ENCODE measurements around the gene LRRC7. TPM values are rescaled to one million over a fixed set of nuclear protein-coding genes. Genes with fewer than 3 reads are reported as not detected.

The LRRC7 gene
- total and polyA plus RNA-seq, 12 donors, result under 0.01 to 3.4 (median 0.32) TPM; not detected in 3

DNA sequence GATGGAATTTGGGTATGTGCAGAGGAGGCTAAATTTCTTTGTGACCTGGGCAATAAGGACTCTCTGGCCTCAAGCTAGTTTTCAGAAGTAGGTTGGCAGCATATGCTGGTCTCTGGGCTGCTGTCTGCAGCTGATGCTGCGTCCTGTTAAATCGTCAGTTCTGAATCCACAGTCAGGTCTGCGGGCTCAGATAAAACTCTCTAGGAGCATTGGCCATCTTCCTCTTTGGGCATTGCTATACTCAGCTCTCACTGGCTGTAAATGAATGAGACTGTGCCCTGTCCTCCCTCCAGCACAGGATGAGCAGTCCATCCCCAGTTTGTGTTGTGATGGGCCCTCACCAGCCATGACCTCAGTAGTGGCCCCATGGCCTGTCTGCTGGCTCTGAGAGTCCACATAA lies 365.0 kb downstream of the LRRC7 start:
- Histone ChIP-seq H3K4me1 (replicated peaks in 1 of 2) (no peaks in the 10 kb centered on the region), H3K9me3 (replicated peaks in 1 of 3) (no peaks in the 10 kb centered on the region), H3K36me3 (replicated peaks in 1 of 2) (no peaks in the 10 kb centered on the region), H3K27me3 (no peaks in the 10 kb centered on the region), H3K27ac (no peak overlapping the region), H3K4me3 (no peak overlapping the region)
- DNase-seq, result no peak
- TF ChIP-seq POLR2A (IDR thresholded peaks at IDR 0.05) (no peak), CTCF (IDR thresholded peaks at IDR 0.05) (no peak)
- intact Hi-C loops (cut with DNase I), result no loop called here
- 70 to 86% (median 83%) methylated on average over 2 to 3 of the region's 3 CpGs for WGBS, 4 donors

- no peak for DNase-seq
- Histone ChIP-seq H3K4me3 (no peak overlapping the region), H3K27me3 (no peaks in the 10 kb centered on the region), H3K9me3 (replicated peaks in 1 of 3) (peaks cover 0 to 8% (median 0%) of the 10 kb centered on the region in 3 donors), H3K4me1 (replicated peaks in 1 of 2) (no peaks in the 10 kb centered on the region), H3K36me3 (replicated peaks in 1 of 2) (no peaks in the 10 kb centered on the region), H3K27ac (no peak overlapping the region)
- intact Hi-C loops (cut with DNase I), result no loop called here
- TF ChIP-seq CTCF (IDR thresholded peaks at IDR 0.05) (no peak), POLR2A (IDR thresholded peaks at IDR 0.05) (no peak)
- WGBS, 4 donors, result 50 to 61% (median 52%) methylated on average over 6 of the region's 6 CpGs
These were observed 372.5 kb downstream of the LRRC7 start for GRCh38 chr1:69940231-69940630.

DNA sequence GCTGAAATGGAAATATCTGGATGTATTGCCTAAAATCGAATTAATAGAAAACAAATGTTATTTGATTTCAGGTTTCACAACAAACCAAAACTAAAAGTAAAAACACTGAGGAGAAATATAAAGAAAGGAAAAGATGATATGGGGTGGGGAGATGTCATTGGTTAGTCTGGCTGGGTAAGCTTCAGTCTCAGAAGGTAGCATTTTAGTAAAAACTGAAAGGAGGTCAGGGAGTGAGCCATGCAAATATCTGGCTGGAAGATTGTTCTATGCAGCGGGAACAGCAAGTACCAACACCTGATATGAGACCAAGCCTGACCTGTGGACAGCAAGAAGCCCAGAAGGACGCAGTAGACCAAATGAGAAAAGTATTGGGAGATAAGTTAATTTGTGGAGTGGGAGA lies 373.1 kb downstream of the LRRC7 start:
- intact Hi-C loops (cut with DNase I), result no loop called here
- H3K4me3 ChIP-seq, result no peak overlapping the region
- TF ChIP-seq POLR2A (IDR thresholded peaks at IDR 0.05) (no peak), CTCF (IDR thresholded peaks at IDR 0.05) (no peak)
- H3K9me3 ChIP-seq (replicated peaks in 1 of 3), result peaks cover 0 to 8% (median 0%) of the 10 kb centered on the region in 3 donors
- no peaks in the 10 kb centered on the region for H3K4me1 ChIP-seq (replicated peaks in 1 of 2)
- no peaks in the 10 kb centered on the region for H3K27me3 ChIP-seq
- DNase-seq, result no peak
- 63 to 78% (median 70%) methylated on average over 3 of the region's 3 CpGs for WGBS, 4 donors
- no peaks in the 10 kb centered on the region for H3K36me3 ChIP-seq (replicated peaks in 1 of 2)
- no peak overlapping the region for H3K27ac ChIP-seq

DNA sequence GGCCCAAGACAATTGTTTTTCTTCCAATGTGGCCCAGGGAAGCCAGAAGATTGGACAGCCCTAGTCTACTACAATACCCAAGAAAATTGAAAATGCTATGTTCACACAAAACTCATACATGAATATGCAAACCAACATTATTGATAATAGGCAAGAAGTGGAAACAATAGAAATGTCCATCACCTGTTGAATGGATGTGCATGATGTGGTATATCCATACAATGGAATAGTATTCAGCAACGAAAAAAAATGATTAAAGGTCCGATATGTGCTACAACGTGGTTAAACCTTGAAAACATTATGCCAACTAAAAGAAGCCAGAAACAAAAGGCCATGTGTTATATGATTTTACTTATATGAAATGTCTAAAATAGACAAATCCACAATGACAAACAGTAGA lies 375.3 kb downstream of the LRRC7 start:
- H3K4me1 ChIP-seq (replicated peaks in 1 of 2), result no peaks in the 10 kb centered on the region
- H3K4me3 ChIP-seq, result no peak overlapping the region
- intact Hi-C loops (cut with DNase I), result no loop called here
- 79 to 84% (median 83%) methylated on average over 3 of the region's 3 CpGs for WGBS, 4 donors
- H3K27me3 ChIP-seq, result no peaks in the 10 kb centered on the region
- no peak for DNase-seq
- H3K27ac ChIP-seq, result no peak overlapping the region
- TF ChIP-seq POLR2A (IDR thresholded peaks at IDR 0.05), result no peak
- no peaks in the 10 kb centered on the region for H3K36me3 ChIP-seq (replicated peaks in 1 of 2)
- H3K9me3 ChIP-seq (replicated peaks in 1 of 3), result peaks cover 0 to 6% (median 0%) of the 10 kb centered on the region in 3 donors

DNA sequence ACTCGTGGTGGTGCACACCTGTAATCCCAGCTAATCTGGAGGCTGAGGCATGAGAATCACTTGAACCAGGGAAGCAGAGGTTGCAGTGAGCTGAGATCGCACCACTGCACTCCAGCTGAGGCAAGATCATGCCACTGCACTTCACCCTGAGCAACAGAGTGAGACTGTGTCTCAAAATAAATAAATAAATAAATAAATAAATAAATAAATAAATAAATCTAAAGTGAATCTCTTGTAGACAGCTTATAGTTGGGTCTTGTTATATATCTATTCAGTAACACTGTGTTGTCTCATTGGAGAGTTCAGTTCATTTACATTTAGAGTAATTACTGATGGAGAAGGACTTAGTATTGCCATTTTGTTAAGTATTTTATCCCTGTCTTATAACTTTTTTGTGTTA lies 379.2 kb downstream of the LRRC7 start:
- no peak overlapping the region for H3K4me3 ChIP-seq
- no peak for TF ChIP-seq CTCF (IDR thresholded peaks at IDR 0.05)
- no peak for TF ChIP-seq POLR2A (IDR thresholded peaks at IDR 0.05)
- WGBS, 4 donors, result 74 to 91% (median 84%) methylated on average over 2 of the region's 2 CpGs
- intact Hi-C loops (cut with DNase I), result no loop called here
- H3K4me1 ChIP-seq (replicated peaks in 1 of 2), result no peaks in the 10 kb centered on the region
- H3K36me3 ChIP-seq (replicated peaks in 1 of 2), result no peaks in the 10 kb centered on the region
- H3K9me3 ChIP-seq (replicated peaks in 1 of 3), result no peaks in the 10 kb centered on the region
- H3K27me3 ChIP-seq, result no peaks in the 10 kb centered on the region
- no peak overlapping the region for H3K27ac ChIP-seq
- DNase-seq, result no peak
